ENCODE data around the gene KIAA0753. TPM values are rescaled to one million over a fixed set of nuclear protein-coding genes. Genes with fewer than 3 reads are reported as not detected.

Gene KIAA0753
- total RNA-seq, 1 experiment from 2014 or later = 18.3 TPM

GRCh38 chr17:6640536-6641246 lies at the start of gene KIAA0753, which contains the start of gene TXNDC17 (continued):
- no peak for TF ChIP-seq CTCF (IDR thresholded peaks at IDR 0.05 in 2 of 3, conservative IDR thresholded peaks at IDR 0.05 in 1 of 3; ENCODE audit: borderline replicate concordance in 1 of 3, insufficient read depth in 1 of 3, low read depth in 2 of 3, low read length in 2 of 3)

GRCh38 chr17:6688944-6689343 lies 48.4 kb upstream of the KIAA0753 start:
- ChIA-PET CTCF (no interaction called here), POLR2A (no interaction called here), RAD21 (ENCODE audit: low non-redundant PET in 1 of 2, low total read pairs in 2 of 2, uncharacterized antibody in 2 of 2, unreplicated experiment in 2 of 2) (no interaction called here)
- H3K9ac ChIP-seq (ENCODE audit: low read length) = no peak overlapping the region
- ATAC-seq = no peak
- no peak overlapping the region for H2AFZ ChIP-seq (ENCODE audit: low read depth, low read length, poor library complexity, severe bottlenecking)
- intact Hi-C loops (cut with micrococcal nuclease) = no loop called here
- no peaks in the 10 kb centered on the region for H3K4me1 ChIP-seq (ENCODE audit: control insufficient read depth in 1 of 2, insufficient read depth in 2 of 2, low read length in 2 of 2)
- H3K36me3 ChIP-seq (ENCODE audit: control insufficient read depth in 1 of 2, insufficient read depth in 2 of 2, low read length in 2 of 2) = no peaks in the 10 kb centered on the region
- no peak for DNase-seq (ENCODE audit: low read depth, low spot score)
- no peaks in the 10 kb centered on the region for H3K9me2 ChIP-seq (ENCODE audit: insufficient read depth)
- no peaks in the 10 kb centered on the region for H3K9me3 ChIP-seq (ENCODE audit: control insufficient read depth in 1 of 2, insufficient read depth in 1 of 2, low read depth in 1 of 2, low read length in 2 of 2)
- H4K20me1 ChIP-seq (ENCODE audit: insufficient read depth) = no peaks in the 10 kb centered on the region
- no peak overlapping the region for H3K27ac ChIP-seq (ENCODE audit: low read depth, low read length)
- no peaks in the 10 kb centered on the region for H3K79me2 ChIP-seq (ENCODE audit: insufficient read depth, low read length)
- H3K27me3 ChIP-seq (ENCODE audit: insufficient read depth, low read length) = peaks cover 10% of the 10 kb centered on the region; the same call in 1 of the 2 replicates
- no peak overlapping the region for H3K4me2 ChIP-seq (ENCODE audit: low read length)
- no TSS peak for BruUV-seq (replicated peaks)
- H3K4me3 ChIP-seq (replicated peaks in 1 of 2; ENCODE audit: low read depth in 1 of 2, low read length in 2 of 2) = no peak overlapping the region
- TF ChIP-seq EZH2phosphoT487 (IDR thresholded peaks at IDR 0.05; ENCODE audit: borderline replicate concordance) = no peak
- no peak for TF ChIP-seq ATF3 (IDR thresholded peaks at IDR 0.05)
- TF ChIP-seq SRF (IDR thresholded peaks at IDR 0.05; ENCODE audit: low read depth) = no peak
- no peak for TF ChIP-seq ZBTB33 (IDR thresholded peaks at IDR 0.05; ENCODE audit: extremely low read depth, insufficient replicate concordance, low read length)
- TF ChIP-seq ELF1 (IDR thresholded peaks at IDR 0.05; ENCODE audit: borderline replicate concordance, low read depth) = no peak
- TF ChIP-seq POLR2A (IDR thresholded peaks at IDR 0.05; ENCODE audit: borderline replicate concordance, extremely low read depth, insufficient read depth, insufficient read length) = no peak
- TF ChIP-seq EZH2 (IDR thresholded peaks at IDR 0.05) = no peak
- TF ChIP-seq REST (IDR thresholded peaks at IDR 0.05; ENCODE audit: low read depth) = no peak
- no peak for TF ChIP-seq ZNF274 (IDR thresholded peaks at IDR 0.05; ENCODE audit: low read depth, low read length)
- no peak for TF ChIP-seq ZFX (IDR thresholded peaks at IDR 0.05)
- no peak for TF ChIP-seq YY1 (IDR thresholded peaks at IDR 0.05; ENCODE audit: extremely low read depth, insufficient replicate concordance, low read depth, low read length)
- TF ChIP-seq FOSL1 (IDR thresholded peaks at IDR 0.05; ENCODE audit: low read depth) = no peak
- TF ChIP-seq TCF7L2 (IDR thresholded peaks at IDR 0.05; ENCODE audit: borderline replicate concordance, extremely low read depth, insufficient read depth, insufficient read length) = no peak
- no peak for TF ChIP-seq SP1 (IDR thresholded peaks at IDR 0.05; ENCODE audit: low read depth)
- TF ChIP-seq POLR2AphosphoS5 (IDR thresholded peaks at IDR 0.05; ENCODE audit: low read depth, low read length) = no peak
- TF ChIP-seq SIN3A (IDR thresholded peaks at IDR 0.05; ENCODE audit: low read depth) = no peak
- TF ChIP-seq EGR1 (IDR thresholded peaks at IDR 0.05; ENCODE audit: low read depth) = no peak
